Stomach (tissue), 4 donors: ENCODE data around the gene IPMK.
"Not testable (repeated sequence)": the region's sequence is repeated elsewhere in the genome, so short reads cannot be mapped to it uniquely, and the experiment has no call there.

Experiments
- CTCF ChIP-seq, 7 experiments: fragments of 450-650 bp in 4 of 7; fragments of 200-600 bp in 3 of 7; sonication (generic) in 3 of 7; IDR thresholded peaks; one replicate each; pipeline ENCODE4 v1.5.1; 2016 to 2019; ENCODE audit warnings: antibody characterized with exemption in 7 of 7, control low read depth in 2 of 7, mild to moderate bottlenecking in 1 of 7
- POLR2A ChIP-seq, 4 donors: fragments of 450-650 bp; IDR thresholded peaks; one replicate each; pipeline ENCODE4 v1.6.1; 2016; ENCODE audit warnings: antibody characterized with exemption in 4 of 4, control low read depth in 2 of 4, mild to moderate bottlenecking in 1 of 4, moderate library complexity in 1 of 4
- POLR2AphosphoS5 ChIP-seq, 3 donors: sonication (generic); formaldehyde crosslinking; IDR thresholded peaks; one replicate each; pipeline ENCODE4 v1.6.1; 2016; ENCODE audit warnings: antibody characterized with exemption in 3 of 3

- not testable (repeated sequence) for TF ChIP-seq CTCF, POLR2A, POLR2AphosphoS5 (IDR thresholded peaks at IDR 0.05)
Measured at GRCh38 chr10:58256013-58256780, 11.5 kb downstream of the IPMK start.
